GM19025 (cell line): ENCODE data around the gene TCF19.

ENCODE experiments used
- ATAC-seq: cut with Tn5 transposase; IDR thresholded peaks from one replicate; pipeline ENCODE4 v1.9.1; 2021; ENCODE audit warnings: mild to moderate bottlenecking, low read depth, moderate library complexity; ENCODE audit not compliant: unreplicated experiment

Gene TCF19

DNA sequence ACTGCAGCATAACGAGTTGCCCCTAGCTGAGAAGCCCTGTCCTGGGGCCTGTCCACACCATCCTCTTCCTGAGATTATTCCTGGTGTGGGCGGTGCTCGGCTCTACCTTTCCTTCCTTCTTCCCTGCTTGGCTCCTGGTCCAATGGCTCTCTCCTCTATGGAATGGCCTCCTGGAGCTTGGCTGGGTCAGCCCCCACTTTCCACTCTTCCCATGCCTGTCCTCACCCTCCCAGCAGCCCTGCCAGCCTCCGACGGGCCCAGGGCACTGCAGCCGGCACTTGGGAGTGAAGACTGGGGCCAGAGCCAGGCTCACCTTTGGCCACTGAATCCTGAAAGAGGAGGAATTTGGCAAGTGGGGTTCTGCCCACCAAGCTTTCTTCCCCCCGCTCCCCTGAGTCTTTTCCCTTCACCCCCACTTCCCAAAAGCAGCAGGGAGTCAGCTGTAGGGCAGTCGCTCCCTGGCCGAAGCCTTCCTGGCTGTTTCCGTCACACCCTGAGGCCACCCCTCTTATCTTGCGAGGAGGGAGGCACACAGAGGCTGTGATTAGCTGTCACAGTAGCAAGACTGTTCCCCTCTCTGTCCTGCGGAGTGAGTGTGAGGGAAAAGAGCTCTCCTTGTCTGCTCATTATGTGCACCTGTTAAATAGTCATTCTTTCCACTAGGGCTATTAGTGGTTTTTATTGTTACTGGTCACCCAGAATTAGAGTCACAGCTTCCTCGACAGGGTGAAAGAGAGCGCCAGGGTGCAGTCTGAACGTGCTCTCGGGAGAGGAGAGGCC, 31.8 kb upstream of the TCF19 start:
- ATAC-seq: no peak

DNA sequence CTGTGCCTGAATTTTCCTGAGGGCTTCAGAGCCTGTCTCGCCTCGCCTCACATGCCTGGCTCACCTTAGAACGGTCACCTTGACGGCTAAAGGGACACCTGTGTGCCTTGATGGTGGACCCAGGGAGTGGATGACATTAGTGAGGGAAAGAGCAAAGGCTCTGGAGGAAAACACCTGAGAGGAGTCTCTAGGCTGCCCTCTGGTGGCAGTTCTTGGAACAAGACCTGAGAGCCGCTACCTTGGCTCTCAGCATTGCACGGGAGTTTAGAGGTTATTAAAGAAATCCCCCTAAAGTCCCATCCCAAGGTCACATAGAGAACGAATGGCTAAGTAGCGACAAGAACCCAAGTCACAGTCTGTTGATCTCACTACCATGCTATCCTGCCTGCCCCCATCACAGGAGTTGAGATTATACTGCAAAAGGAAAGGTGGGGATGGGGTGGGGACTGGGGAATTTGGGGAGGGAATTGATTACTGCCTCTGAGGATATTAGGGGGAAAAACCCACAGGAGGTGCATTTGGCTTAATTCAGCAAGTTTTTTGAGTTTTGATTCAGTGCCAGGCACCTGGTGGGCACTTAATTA, 30.2 kb upstream of the TCF19 start:
- ATAC-seq: no peak

DNA sequence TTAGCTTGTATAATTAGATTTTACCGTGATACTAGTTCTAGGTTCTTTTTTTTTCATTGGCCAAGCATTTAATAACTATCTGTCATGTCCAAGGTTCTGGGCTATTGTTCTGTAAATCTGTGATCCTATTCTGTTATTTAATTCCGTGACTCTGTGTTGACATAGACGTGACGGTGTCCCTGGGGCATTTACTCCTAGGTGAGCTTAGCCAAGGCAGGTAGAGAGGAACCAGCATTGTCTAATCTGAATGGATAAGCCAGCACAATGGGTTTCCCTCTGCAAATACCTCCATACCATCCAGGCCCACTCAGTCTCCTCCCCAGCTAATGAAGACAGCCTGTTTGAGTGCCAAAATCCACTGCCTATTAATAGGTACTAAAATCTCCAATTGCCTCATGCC, 29.3 kb upstream of the TCF19 start:
- ATAC-seq: no peak

DNA sequence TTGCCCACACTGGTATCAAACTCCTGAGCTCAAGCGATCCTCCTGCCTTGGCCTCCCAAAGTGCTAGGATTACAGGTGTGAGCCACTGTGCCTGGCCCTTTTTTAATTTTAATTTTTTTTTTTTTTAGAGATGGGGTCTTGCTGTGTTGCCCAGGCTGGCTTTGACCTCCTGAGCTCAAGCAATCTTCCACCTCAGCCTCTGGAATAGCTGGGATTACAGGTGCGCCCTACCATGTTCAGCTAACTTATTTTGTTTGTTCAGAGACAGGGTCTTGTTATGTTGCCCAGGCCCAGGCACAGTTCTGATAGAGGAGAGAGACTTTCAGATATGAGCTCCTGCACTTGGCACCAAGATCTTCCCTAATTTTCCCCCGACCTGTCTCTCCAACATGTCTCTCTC, 27.6 kb upstream of the TCF19 start:
- no peak for ATAC-seq

DNA sequence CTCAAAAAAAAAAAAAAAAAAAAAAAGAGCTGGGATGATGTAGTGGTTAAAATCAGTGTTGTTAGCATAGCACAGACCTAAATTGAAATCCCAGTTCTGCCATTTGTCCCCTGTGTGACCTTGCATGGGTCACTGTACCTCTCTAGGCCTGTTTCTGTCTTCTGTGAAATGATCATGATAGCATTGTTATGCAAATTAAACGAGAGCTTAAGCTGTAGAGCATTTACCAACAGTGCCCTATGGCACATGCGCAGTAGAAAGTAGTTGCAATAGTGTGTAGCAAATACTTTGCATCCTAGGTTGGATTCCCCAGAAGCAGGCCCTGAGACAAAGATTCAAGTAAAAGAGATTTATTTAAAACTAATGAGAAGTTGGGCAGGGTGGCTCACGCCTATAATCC, 26.8 kb upstream of the TCF19 start:
- no peak for ATAC-seq

DNA sequence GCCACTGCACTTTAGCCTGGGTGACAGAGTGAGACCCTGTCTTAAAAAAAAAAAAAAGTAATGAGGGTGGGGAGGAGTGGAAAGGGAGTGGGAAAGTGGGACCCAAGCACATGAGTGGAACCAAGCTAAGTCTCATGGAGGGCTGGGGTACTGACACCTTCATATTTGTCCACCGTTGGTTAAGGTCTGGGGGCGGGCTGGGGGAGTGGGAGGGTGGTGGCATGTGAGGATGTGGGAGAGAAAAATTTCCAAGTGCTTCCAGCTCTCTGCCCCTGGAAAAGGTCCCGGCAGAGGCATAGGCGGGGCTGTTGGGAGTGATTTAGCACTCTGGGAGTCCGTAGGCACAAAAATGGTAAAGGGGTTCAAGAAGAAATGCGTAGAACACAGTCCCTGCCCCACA, 25.6 kb upstream of the TCF19 start:
- no peak for ATAC-seq

DNA sequence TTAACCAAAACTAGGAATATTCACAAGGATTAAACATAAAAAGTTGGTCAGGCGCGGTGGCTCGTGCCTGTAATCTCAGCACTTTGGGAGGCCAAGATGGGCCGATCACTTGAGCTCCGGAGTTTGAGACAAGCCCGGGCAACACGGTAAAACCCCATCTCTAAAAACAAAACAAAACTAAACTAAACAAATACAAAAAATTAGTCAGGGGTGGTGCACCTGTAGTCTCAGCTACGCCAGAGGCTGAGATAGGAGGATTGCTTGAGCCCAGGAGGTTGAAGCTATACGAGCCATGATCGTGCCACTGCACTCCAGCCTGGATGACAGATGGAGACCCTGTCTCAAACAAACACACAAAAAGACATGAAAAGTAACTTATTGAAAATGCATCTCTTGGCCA, 22.7 kb upstream of the TCF19 start:
- ATAC-seq: no peak

DNA sequence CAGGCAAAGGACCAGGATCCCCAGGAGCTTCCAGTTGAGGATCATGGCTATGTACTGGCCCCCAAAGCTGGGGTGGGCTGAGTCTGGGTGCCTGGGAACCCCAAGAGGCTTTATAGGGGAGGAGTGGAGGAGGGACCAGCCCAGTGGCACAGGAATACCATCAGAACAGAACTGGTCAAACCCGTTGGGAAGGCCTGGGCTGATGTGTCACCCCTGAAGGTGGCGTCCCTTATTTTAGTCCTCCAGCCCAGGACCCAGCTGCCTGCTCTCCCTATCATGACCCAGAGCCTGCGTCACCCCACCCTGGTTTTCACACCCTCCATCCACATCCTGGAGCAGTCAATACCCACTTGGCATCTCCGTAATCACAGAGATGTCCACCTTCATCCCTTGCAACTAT, 19.4 kb upstream of the TCF19 start, which contains the start of gene PSORS1C2:
Gene PSORS1C2 (minus strand): TSS at position 85 of the 400 bp plus-strand sequence. CDS start 40 bp downstream, at position 45.
- no peak for ATAC-seq

DNA sequence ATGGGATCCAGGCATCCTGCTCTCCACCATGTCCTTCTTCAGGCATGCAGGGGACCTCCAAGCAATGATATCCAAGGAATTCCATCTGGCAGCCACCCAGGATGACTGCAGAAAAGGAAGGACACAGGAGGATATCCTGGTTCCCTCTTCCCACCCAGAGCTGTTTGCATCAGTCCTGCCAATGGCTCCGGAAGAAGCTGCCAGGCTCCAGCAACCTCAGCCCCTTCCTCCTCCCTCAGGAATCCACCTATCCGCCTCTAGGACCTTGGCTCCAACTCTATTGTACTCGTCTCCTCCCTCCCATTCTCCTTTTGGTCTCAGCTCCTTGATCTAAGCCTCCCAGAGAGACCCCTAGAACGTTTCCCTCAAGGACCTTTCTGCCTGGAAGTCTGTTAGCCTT, 18.8 kb upstream of the TCF19 start:
- ATAC-seq: no peak

DNA sequence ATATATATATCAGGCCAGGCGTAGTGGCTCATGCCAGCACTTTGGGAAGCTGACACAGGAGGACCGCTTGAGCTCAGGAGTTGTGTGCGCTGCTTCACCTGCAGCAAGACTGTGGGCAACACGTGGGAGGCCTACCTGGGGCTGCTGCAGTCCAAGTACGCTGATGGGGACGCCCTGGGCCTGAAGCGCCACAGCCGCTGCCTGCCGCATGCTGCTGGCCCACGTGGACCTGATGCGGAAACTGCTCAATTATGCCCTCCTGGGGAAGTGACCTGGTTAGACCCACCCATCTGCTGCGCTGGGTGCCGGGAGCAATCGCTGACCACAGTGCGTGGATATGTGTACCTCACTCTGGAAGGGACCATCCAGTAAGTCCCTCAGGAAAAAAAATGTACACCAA, 17.7 kb upstream of the TCF19 start:
- no peak for ATAC-seq

DNA sequence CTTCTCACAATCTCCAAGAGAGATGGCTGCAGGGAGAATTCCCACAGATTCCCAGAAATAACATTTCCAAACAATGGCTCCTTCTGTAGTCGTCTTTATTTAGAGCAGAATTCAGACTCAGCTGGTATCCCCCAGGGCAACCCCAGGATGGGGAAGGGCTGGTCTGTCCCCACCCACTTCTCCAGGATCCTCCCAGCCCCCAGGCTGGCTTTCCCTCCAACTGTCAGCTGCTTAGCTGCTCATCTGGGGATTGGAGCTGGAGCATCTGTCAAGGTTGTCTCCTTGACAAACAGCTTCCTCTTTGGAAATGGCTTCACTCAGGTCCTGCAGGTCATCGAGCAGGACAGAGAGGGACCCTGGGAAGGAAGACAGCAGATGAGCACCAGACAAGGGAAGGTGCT, 16.0 kb upstream of the TCF19 start:
- ATAC-seq: no peak

DNA sequence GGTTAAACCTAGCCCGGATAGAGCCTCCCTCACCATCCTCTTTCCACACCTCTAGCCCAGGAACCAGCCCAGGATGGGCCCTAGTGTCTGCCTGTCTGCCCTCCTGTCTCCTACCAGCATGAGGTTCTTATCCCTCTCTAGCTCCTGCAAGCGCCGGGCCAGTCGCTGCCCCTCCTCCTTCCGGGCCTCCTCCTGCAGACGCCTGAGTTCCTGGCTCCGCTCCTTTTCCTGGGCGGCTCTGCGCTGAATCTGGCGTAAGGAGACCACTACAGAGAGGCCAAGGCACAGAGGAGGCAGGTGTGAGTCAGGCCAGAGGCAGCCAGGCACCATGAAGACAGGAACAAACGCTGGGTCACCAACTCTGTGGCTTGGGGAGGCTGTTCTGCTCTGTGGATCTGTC, 15.2 kb upstream of the TCF19 start:
- no peak for ATAC-seq

DNA sequence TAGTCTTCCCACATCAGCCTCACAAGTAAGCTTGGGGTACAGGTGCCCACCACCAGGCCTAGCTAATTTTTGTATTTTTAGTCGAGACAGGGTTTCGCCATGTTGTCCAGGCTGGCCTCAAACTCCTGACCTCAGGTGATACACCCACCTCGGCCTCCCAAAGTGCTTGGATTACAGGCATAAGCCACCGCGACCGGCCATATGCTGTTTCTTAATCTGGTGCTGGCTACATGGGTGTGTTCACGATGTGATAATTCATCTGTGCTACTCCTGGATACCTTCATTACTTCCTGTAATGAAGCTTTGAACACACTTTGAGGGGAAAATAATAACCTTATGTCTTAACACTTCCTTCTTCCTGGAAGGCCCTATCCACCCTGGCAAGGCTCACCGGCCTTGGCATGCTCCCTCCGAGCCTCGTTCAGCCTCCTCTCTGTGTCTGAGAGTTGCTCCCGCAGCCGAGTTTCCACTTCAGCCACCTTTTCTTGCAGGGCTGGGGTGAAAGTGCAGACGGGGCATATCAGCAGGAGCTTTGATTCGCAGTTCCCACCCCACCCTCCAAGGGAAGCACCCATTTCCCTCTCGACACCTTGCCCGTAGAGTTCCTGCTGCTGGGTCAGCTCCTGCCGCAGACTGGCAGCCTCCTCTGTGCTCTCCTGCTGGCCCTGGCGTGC, 14.0 kb upstream of the TCF19 start:
- ATAC-seq: no peak

DNA sequence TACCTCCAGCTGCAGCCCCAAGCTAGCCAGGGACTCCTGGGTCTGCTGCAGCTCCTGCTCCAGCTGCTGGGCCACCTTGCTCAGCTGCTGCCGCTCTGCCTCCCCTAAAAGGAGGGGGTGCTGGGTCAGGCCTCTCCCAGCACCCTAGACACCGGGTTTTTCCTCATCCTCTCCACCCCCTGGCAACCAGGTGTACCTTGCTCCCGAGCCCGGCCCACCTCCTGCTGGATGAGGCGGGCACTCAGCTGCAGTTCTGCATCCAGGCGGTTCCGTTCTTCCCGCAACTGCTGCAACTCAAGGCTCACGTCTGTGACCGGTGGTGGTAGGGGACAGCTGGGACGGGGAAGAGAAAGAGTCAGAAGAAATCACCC, 13.4 kb upstream of the TCF19 start:
- no peak for ATAC-seq

DNA sequence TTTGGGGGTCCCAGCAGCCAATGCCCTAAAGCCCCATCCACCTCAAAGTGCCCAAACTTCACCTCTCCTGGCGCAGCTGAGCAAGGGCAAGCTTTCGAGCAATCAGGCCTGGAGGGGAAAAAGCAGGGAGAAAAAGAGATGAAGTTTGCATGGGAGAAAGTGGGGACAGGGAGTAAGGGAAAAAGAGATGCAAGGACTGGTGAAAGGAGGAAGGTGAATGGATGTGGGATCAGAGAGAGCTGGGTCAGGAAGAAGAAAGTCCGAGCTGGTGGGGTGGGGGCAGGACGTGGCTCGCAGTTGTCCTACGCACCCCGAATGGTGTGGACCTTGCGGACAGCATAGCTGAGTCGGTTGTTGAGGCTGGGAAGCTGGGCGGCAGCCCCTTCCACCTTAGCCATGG, 13.0 kb upstream of the TCF19 start:
- no peak for ATAC-seq

DNA sequence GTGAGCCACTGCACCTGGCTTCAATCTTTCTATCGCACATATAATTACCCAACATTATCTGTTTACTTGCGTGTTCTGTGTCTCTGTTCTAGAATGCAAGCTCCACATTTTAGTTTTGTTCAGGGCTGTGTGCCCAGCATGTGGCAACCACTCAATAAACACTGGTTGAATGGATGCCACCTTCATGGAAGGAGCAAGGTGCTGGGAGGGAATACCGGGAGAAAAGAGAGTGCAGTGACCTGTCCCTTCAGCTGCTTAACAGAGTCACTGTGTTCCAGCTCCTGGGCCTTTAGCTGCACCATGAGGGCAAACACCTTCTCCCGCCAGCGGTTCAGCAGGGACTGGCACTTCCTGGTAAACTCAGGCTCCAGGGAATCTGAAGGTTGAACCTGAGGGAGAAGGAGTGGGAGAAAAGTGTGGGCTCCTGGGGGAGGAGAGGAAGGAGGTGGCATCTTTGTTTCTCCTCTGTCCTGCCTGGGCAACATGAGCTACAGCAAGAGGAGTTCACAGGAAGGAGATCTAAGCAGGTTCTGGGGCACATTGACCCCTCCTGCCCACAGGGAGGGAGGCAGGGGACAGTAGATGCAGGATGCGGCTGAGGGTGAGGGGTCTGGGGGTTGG, 8.5 kb upstream of the TCF19 start:
- ATAC-seq: no peak

DNA sequence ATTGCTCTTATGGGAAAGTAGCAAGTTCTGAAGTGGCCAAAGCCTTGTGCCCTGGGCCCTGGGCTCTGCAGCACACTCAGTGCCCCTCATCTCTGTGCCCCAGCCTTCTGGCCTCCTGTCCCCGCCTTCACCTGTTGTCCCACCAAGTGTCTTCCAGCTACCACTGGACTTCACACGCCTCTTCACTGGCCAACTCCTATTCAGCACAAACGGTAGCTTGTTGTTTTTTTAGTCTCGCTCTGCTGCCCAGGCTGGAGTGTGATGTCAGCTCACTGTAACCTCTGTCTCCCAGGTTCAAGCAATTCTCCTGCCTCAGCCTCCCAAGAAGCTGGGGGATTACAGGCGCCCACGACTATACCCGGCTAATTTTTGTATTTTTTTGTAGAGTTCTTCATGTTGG, 5.6 kb upstream of the TCF19 start:
- no peak for ATAC-seq

DNA sequence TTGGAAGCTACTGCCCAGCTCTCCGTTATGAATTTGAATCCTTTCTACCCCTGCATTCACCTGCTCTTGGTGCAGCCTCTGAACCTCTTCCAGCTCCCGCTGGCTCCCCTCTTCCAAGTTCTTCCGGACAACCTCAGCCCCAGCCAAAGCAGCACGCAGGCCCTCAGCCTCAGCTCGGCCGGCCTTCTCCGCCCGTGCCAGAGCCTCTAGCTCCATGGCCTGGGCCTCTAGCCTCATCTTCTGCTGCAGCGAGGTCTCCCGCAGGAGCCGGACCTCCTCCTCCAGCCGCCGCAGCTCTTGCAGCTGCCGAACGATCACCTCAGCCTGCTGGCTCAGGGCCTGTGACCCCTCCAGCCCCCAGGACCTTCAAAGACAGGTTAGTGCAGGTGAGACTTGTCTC, 4.0 kb upstream of the TCF19 start:
- no peak for ATAC-seq

DNA sequence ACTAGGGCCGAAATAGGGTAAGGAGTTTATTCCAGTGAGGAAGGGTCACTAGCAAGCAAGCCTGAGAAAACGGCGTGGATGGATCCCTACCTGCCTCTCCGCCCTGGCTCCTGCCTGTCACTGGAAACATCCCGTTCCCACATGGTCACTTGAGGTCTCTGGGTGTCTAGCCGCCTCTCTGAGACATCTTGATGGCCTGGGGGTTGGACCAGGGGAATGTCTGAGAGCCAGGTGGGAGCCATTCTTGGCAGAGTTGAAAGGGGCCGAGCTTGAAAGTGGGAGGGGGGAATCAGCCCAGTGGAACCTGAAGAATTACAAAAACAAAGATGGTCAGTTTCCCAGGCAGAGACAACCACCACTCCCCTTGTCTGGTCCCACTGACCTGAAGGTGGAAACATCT, 1.7 kb upstream of the TCF19 start:
- ATAC-seq: no peak

DNA sequence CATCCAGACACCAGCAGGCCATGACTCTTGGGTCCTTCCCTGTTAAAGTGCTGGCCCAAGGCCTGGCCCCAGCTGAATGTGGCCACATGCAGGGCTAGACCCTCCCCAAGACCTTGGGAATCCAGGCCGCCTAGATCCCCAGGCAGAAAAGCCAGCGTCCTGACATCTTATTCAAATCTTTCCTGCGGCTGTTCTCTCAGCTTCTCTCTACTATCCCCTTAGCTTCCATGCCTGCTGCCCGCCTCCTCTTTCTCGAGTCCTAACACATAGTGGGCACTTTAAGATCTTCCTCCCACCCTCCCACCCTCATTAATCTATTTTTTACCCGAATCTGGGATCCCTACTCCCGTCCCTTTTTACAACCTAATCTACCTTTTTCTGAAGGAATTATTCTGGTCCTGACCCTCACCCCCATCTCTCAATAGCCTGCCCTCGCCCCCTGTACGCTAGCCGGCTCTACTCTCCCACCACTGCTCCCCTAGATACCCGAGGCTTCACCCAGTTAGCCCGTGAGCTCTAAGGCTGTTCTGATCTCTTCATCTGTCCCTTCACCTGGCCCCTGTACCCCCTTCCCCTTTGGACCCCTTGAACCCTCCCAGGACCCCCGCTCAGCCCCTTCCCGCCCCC, 763 bp upstream of the TCF19 start, which contains the start of gene CCHCR1:
Gene CCHCR1 (minus strand): TSS at position 290 of the 627 bp plus-strand sequence. CDS start 202 bp downstream, at position 88.
- ATAC-seq: no peak
